GM23338 (cell line): ENCODE measurements around the gene PROX1.

ENCODE experiments used
- CTCF ChIP-seq, 2 experiments: fragments of 200-600 bp in 1 of 2; sonication (generic) in 1 of 2; conservative IDR thresholded peaks; 2 replicates each; pipeline versions ENCODE4 v1.5.1 to v1.6.1; 2016 to 2017; ENCODE audit warnings: antibody characterized with exemption in 2 of 2, low read depth in 2 of 2, mild to moderate bottlenecking in 2 of 2, moderate library complexity in 1 of 2
- EZH2 ChIP-seq: fragments of 200-600 bp; sonication (generic); IDR thresholded peaks from one replicate; pipeline ENCODE4 v1.8.0; 2017; ENCODE audit warnings: antibody characterized with exemption, mild to moderate bottlenecking, low read depth; ENCODE audit not compliant: unreplicated experiment
- EZH2phosphoT487 ChIP-seq: fragments of 200-600 bp; sonication (generic); IDR thresholded peaks from one replicate; pipeline ENCODE4 v1.8.1; 2018; ENCODE audit warnings: antibody characterized with exemption; ENCODE audit not compliant: unreplicated experiment
- JUNB ChIP-seq: IDR thresholded peaks from one replicate; pipeline ENCODE4 v1.6.1; 2016; ENCODE audit warnings: antibody characterized with exemption; ENCODE audit not compliant: unreplicated experiment
- POLR2AphosphoS5 ChIP-seq: IDR thresholded peaks from 2 replicates; pipeline ENCODE4 v1.6.1; 2016; ENCODE audit warnings: antibody characterized with exemption, low read depth
- STAT1 ChIP-seq: IDR thresholded peaks from one replicate; pipeline ENCODE4 v1.6.1; 2016; ENCODE audit warnings: antibody characterized with exemption; ENCODE audit not compliant: unreplicated experiment
- ZNF114 ChIP-seq: fragments of 250-450 bp; sonication (Bioruptor Pico); IDR thresholded peaks from 2 replicates; pipeline ENCODE4 v1.5.0; 2020; ENCODE audit warnings: mild to moderate bottlenecking, moderate library complexity
- ZNF331 ChIP-seq: fragments of 250-450 bp; sonication (Bioruptor Pico); IDR thresholded peaks from 2 replicates; pipeline ENCODE4 v1.5.0; 2020; ENCODE audit warnings: low read depth, mild to moderate bottlenecking, moderate library complexity

GRCh38 chr1:214078950-214079349, 91.2 kb downstream of the PROX1 start:
- TF ChIP-seq ZNF331 (no peak), CTCF (conservative IDR thresholded peaks at IDR 0.05; ENCODE audit: low read depth in 2 of 2) (no peak), POLR2AphosphoS5 (no peak), EZH2 (no peak), STAT1 (no peak), JUNB (no peak), ZNF114 (CRISPR knock-in tag) (no peak), EZH2phosphoT487 (no peak)
